Measurements from ENCODE around the gene ITGB8. TPM values are rescaled to one million over a fixed set of nuclear protein-coding genes. Genes with fewer than 3 reads are reported as not detected.
"Not testable (repeated sequence)": the region's sequence is repeated elsewhere in the genome, so short reads cannot be mapped to it uniquely, and the experiment has no call there.

Gene ITGB8
- total and polyA plus RNA-seq, 12 donors: 0.46 to 10.7 (median 2.5) TPM

DNA sequence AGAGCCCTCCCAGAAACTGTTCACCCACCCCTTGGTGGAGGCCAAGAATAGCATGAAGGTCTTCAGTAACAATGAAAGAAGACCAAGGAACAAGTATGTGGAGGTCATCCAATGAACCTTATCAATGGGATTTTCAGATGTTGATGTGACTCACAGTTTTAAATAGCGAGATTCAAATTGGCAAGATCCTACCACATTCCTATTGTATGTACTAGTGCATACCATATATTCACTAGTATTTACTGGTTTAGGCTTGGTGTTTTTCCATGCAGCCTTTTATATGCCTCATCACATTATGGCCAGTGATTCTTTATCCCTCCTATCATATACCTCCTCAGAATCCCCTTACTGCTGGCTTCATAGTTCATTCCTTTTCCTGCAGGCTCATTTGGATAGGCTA is 54.4 kb downstream of the ITGB8 start:
- H3K4me3 ChIP-seq: no peak overlapping the region
- WGBS, 2 donors: 31 to 65% methylated on average over 1 of the region's 1 CpG
- no peaks in the 10 kb centered on the region for H3K9me3 ChIP-seq
- ATAC-seq: no peak
- peaks cover 0 to 6% (median 0%) of the 10 kb centered on the region in 9 donors for H3K4me1 ChIP-seq
- DNase-seq: no peak
- TF ChIP-seq, protein P1, sequence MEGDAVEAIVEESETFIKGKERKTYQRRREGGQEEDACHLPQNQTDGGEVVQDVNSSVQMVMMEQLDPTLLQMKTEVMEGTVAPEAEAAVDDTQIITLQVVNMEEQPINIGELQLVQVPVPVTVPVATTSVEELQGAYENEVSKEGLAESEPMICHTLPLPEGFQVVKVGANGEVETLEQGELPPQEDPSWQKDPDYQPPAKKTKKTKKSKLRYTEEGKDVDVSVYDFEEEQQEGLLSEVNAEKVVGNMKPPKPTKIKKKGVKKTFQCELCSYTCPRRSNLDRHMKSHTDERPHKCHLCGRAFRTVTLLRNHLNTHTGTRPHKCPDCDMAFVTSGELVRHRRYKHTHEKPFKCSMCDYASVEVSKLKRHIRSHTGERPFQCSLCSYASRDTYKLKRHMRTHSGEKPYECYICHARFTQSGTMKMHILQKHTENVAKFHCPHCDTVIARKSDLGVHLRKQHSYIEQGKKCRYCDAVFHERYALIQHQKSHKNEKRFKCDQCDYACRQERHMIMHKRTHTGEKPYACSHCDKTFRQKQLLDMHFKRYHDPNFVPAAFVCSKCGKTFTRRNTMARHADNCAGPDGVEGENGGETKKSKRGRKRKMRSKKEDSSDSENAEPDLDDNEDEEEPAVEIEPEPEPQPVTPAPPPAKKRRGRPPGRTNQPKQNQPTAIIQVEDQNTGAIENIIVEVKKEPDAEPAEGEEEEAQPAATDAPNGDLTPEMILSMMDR (IDR thresholded peaks at IDR 0.05): no peak
- intact Hi-C loops (cut with DNase I): no loop called here
- H3K27me3 ChIP-seq: no peaks in the 10 kb centered on the region
- H3K27ac ChIP-seq: no peak overlapping the region
- peaks cover 0 to 17% (median 0%) of the 10 kb centered on the region in 9 donors for H3K36me3 ChIP-seq

DNA sequence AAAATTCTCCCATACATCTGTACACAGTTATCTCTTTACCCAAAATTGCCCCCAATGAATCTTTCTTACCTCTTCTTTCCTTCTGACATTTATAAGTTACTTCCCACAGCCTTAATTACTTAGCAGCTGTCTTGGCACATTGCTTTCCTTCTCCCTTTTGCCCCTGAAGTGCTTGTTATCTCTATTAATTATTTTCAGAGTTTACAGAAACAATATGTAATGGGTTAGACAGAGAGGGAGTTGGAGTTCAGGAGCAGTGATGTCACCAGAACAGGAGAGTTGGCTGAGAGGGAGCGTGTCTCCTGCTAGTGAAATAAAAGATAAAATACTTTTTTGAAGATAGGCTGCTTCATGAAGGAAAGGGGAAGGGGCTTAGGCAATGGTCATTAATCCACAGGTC is 57.4 kb downstream of the ITGB8 start:
- Histone ChIP-seq H3K4me1 (peaks cover 0 to 6% (median 0%) of the 10 kb centered on the region in 9 donors), H3K27me3 (no peaks in the 10 kb centered on the region), H3K4me3 (no peak overlapping the region), H3K36me3 (peaks cover 0 to 8% (median 0%) of the 10 kb centered on the region in 9 donors), H3K27ac (no peak overlapping the region), H3K9me3 (no peaks in the 10 kb centered on the region)
- 60 to 67% methylated on average over 1 of the region's 1 CpG for WGBS, 2 donors
- intact Hi-C loops (cut with DNase I): no loop called here
- DNase-seq (no peak), ATAC-seq (no peak)
- TF ChIP-seq, protein P1 (IDR thresholded peaks at IDR 0.05): no peak

DNA sequence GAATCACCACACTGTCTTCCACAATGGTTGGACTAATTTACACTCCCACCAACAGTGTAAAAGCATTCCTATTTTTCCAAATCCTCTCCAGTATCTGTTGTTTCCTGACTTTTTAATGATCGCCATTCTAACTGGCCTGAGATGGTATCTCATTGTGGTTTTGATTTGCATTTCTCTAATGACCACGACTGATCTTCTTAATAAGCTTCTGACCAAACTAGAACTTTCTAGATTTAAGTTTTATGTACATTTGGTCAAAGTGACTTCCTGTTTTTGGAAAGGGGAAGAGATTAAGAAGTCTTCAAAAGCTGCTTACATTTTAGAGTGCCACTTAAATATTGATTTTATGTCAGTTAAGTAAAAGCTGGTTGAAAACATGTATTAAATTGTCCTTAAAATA is 58.5 kb downstream of the ITGB8 start:
- H3K36me3 ChIP-seq; ATAC-seq; H3K4me3 ChIP-seq; H3K27ac ChIP-seq; intact Hi-C loops (cut with DNase I); H3K4me1 ChIP-seq; DNase-seq; H3K9me3 ChIP-seq; H3K27me3 ChIP-seq: not testable (repeated sequence)
- WGBS, 2 donors: 74 to 75% methylated on average over 2 of the region's 2 CpGs

DNA sequence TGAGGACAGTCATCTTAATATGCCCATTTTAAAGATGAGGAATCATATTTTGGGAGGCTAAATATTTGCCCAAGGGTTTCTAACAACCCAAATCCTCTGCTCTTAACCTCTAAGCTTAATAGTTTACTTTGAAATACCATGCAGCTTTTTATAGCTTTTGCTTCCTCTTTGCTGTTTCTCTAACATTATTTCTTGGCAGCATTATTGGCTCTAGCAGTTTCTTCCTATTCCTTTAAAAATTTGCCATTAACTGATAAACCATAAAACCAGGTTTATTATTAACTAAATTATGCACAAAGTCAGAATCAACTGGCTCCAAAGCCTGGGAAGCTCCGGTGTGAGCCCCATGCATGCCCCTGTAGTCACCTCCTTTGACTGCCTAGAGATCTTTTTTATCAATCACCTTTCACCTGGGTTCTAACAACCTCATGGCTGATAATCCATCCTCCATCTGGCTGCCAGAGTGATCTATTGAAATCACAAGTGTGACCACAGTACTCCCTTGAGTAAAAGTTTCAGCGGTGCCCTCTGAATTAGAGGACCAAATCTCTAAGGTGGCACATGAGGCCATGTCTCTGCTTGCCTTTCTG is 62.4 kb downstream of the ITGB8 start:
- peaks cover 0 to 8% (median 0%) of the 10 kb centered on the region in 9 donors for H3K36me3 ChIP-seq
- ATAC-seq (no peak), DNase-seq (no peak)
- no peak overlapping the region for H3K4me3 ChIP-seq
- no peak overlapping the region for H3K27ac ChIP-seq
- peaks cover 0 to 6% (median 0%) of the 10 kb centered on the region in 9 donors for H3K4me1 ChIP-seq
- WGBS, 2 donors: 80 to 85% methylated on average over 2 of the region's 2 CpGs
- H3K27me3 ChIP-seq: no peaks in the 10 kb centered on the region
- H3K9me3 ChIP-seq: no peaks in the 10 kb centered on the region
- intact Hi-C loops (cut with DNase I): no loop called here
- TF ChIP-seq, protein P1 (IDR thresholded peaks at IDR 0.05): no peak

DNA sequence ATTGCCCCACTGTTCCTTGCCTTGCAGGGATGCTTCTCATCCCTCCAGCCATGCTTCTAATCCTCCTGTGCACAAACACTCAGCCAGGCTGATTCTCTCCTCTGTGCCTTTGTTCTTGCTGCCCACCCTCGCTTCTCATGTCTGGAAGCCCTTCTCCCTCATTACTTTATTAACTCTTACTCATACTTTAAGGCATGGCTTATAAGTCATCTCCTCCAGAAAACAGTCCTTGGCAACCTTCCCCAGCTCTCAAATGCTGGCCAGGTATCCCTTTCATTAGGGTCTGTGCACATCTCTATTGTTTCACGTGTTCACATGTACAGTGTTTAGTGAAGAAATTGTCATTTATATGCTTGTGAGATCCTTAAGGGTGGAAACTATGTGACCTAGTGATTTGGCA is 62.9 kb downstream of the ITGB8 start:
- no peaks in the 10 kb centered on the region for H3K27me3 ChIP-seq
- WGBS, 2 donors: 83 to 87% methylated on average over 2 of the region's 2 CpGs
- H3K36me3 ChIP-seq: peaks cover 0 to 8% (median 0%) of the 10 kb centered on the region in 9 donors
- TF ChIP-seq, protein P1 (IDR thresholded peaks at IDR 0.05): no peak
- intact Hi-C loops (cut with DNase I): no loop called here
- DNase-seq: no peak
- no peak overlapping the region for H3K4me3 ChIP-seq
- H3K4me1 ChIP-seq: peaks cover 0 to 6% (median 0%) of the 10 kb centered on the region in 9 donors
- no peak for ATAC-seq
- no peak overlapping the region for H3K27ac ChIP-seq
- no peaks in the 10 kb centered on the region for H3K9me3 ChIP-seq
